Ovary (tissue), 3 donors: ENCODE data around the gene KANK2.

ENCODE experiments used
- CTCF ChIP-seq, 3 donors: fragments of 450-650 bp in 2 of 3; fragments of 200-600 bp in 1 of 3; IDR thresholded peaks; one replicate each; pipeline versions ENCODE4 v1.5.1 to v1.8.0; 2016 to 2022; ENCODE audit warnings: antibody characterized with exemption in 3 of 3, mild to moderate bottlenecking in 1 of 3
- POLR2A ChIP-seq: fragments of 450-650 bp; IDR thresholded peaks from one replicate; pipeline ENCODE4 v1.6.1; 2017; ENCODE audit warnings: antibody characterized with exemption, mild to moderate bottlenecking, moderate library complexity
- donor health status: DM: no; HTN: no; CAD: no.

DNA sequence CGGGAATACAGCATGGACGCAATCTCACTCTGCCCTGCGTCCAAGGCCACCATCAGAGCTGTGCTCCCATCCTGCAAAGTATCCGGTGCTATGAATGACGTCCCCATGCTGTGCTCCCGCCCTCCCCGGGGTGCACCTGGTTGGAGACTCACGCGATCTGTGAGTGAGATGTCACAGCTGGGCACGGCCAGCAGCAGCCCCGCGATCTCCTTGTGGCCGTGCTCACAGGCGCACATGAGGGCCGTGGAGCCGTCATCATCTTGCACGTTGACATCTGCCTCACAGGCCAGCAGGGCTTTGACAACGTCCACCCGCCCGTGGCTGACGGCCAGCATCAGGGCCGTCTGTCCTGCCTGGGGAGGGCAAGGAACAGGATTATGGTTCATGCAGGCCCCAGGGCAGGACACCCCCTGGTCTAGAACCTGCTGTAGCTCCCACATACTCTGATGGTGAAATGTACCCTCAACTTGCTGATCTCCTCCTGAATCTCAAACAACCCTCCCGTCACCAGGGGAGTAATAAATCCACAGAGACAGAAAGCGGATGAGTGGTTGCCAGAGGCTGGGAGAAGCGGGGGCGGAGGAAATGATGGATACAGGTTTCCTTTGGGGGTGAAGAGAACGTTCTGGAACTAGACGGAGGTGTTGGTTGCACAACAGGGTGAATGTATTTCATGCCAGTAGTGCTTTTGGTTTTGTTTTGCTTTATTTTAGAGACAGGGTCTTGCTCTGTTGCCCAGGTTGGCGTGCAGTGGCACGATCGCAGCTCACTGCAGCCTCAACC, 27.3 kb downstream of the KANK2 start:
- no peak for TF ChIP-seq CTCF (IDR thresholded peaks at IDR 0.05)
- no peak for TF ChIP-seq POLR2A
